ENCODE data around the gene CNKSR1.

The CNKSR1 gene

DNA sequence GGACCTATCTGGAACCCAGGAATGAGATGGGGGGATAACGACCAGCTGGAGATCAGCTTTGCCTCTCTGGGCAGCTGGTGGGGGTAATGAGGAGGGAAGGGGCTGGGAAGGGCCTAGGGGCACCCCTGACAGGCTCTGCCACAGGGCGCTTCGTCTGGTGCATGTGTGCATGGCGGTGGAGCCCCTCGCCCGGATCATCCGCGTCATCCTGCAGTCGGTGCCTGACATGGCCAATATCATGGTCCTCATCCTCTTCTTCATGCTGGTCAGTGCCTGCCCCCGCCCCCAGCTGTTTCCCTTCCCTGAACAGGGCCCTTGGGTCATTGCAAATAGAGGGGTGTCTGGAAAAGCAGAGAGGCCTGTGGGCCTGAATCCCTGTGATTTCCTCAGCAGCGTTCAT lies 20.5 kb downstream of the CNKSR1 start:
- H3K4me2 ChIP-seq, result no peak overlapping the region
- no peaks in the 10 kb centered on the region for H3K4me1 ChIP-seq (ENCODE audit: low read depth, poor library complexity, severe bottlenecking)
- H3K36me3 ChIP-seq (ENCODE audit: insufficient read depth), result no peaks in the 10 kb centered on the region
- no peak overlapping the region for H3K9ac ChIP-seq
- H4K20me1 ChIP-seq (ENCODE audit: insufficient read depth), result no peaks in the 10 kb centered on the region
- H3K27ac ChIP-seq, result no peak overlapping the region
- no peaks in the 10 kb centered on the region for H3K79me2 ChIP-seq (ENCODE audit: insufficient read depth, low read depth)
- no peak overlapping the region for H3K4me3 ChIP-seq (IDR thresholded peaks at IDR 0.05; ENCODE audit: insufficient read depth, low read depth, low read length)
- H3K27me3 ChIP-seq (ENCODE audit: insufficient read depth, low read depth), result no peaks in the 10 kb centered on the region; the same call in 1 of the 2 replicates
- TF ChIP-seq, protein P1, sequence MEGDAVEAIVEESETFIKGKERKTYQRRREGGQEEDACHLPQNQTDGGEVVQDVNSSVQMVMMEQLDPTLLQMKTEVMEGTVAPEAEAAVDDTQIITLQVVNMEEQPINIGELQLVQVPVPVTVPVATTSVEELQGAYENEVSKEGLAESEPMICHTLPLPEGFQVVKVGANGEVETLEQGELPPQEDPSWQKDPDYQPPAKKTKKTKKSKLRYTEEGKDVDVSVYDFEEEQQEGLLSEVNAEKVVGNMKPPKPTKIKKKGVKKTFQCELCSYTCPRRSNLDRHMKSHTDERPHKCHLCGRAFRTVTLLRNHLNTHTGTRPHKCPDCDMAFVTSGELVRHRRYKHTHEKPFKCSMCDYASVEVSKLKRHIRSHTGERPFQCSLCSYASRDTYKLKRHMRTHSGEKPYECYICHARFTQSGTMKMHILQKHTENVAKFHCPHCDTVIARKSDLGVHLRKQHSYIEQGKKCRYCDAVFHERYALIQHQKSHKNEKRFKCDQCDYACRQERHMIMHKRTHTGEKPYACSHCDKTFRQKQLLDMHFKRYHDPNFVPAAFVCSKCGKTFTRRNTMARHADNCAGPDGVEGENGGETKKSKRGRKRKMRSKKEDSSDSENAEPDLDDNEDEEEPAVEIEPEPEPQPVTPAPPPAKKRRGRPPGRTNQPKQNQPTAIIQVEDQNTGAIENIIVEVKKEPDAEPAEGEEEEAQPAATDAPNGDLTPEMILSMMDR (conservative IDR thresholded peaks at IDR 0.05; ENCODE audit: low read depth, low read length), result no peak
- no peak overlapping the region for H2AFZ ChIP-seq (ENCODE audit: low read depth)

DNA sequence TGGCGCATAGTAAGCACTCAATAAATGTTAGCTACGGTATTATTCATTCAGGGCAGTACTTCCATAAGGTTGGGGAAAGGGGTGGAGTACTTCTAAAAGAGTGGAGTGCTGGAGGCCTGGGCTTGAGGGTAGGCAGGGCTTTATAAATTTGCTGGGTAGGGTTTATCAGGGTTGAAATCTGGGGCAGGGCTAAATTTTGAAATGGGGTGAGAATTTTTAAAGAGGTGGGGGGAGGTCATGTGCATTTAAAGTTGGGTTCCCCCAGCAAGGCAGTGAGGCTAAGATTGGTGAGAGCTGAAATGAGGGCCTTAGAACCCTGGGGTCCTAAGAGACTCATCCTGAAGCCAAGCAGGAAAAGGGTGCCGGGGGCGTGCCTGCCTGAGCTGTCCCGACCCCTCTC lies 23.1 kb downstream of the CNKSR1 start:
- Histone ChIP-seq H3K79me2 (ENCODE audit: insufficient read depth, low read depth) (no peaks in the 10 kb centered on the region), H3K27ac (no peak overlapping the region), H4K20me1 (ENCODE audit: insufficient read depth) (no peaks in the 10 kb centered on the region), H2AFZ (ENCODE audit: low read depth) (no peak overlapping the region), H3K27me3 (ENCODE audit: insufficient read depth, low read depth) (no peaks in the 10 kb centered on the region; the same call in 1 of the 2 replicates), H3K4me1 (ENCODE audit: low read depth, poor library complexity, severe bottlenecking) (no peaks in the 10 kb centered on the region), H3K4me2 (no peak overlapping the region), H3K4me3 (IDR thresholded peaks at IDR 0.05; ENCODE audit: insufficient read depth, low read depth, low read length) (no peak overlapping the region), H3K9ac (no peak overlapping the region), H3K36me3 (ENCODE audit: insufficient read depth) (no peaks in the 10 kb centered on the region)
- TF ChIP-seq, protein P1 (conservative IDR thresholded peaks at IDR 0.05; ENCODE audit: low read depth, low read length), result no peak

DNA sequence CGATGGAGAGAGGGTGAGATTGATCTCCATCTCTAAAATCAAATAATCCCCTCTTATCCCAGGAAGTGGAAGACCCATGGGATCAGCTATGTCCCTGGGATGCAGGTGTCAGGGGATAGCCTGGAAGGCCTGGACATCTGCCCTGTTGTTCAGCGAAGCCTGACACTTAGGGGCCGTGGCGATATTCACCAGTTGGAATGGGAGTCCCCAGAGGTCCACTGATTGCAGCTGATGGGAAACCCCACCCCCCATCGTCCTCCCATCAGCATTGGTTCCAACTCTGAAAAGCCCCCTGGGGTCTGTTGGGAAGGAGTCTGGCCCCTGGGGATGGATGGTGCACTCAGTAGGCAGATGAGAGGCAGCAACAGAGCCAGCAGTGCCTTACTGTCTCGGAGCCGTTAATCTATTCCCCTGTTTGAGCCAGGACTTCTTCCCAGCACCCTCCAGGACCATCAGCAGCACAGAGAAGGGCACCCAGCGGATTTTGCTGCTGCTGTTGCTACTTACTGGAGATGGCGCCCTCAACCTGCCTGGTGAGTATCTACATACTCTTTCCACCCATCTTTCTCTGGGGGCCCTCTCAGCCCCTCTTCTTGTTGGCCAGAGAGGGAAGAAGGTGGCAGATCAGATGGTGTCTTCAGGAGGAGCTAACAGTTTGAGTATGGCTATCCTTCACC lies 26.5 kb downstream of the CNKSR1 start:
- Histone ChIP-seq H4K20me1 (ENCODE audit: insufficient read depth) (no peaks in the 10 kb centered on the region), H3K9ac (no peak overlapping the region), H2AFZ (ENCODE audit: low read depth) (no peak overlapping the region), H3K4me1 (ENCODE audit: low read depth, poor library complexity, severe bottlenecking) (no peaks in the 10 kb centered on the region), H3K4me3 (IDR thresholded peaks at IDR 0.05; ENCODE audit: insufficient read depth, low read depth, low read length) (no peak overlapping the region), H3K27me3 (ENCODE audit: insufficient read depth, low read depth) (no peaks in the 10 kb centered on the region; the same call in 1 of the 2 replicates), H3K36me3 (ENCODE audit: insufficient read depth) (no peaks in the 10 kb centered on the region), H3K79me2 (ENCODE audit: insufficient read depth, low read depth) (no peaks in the 10 kb centered on the region), H3K4me2 (no peak overlapping the region), H3K27ac (no peak overlapping the region)
- TF ChIP-seq, protein P1 (conservative IDR thresholded peaks at IDR 0.05; ENCODE audit: low read depth, low read length), result no peak

DNA sequence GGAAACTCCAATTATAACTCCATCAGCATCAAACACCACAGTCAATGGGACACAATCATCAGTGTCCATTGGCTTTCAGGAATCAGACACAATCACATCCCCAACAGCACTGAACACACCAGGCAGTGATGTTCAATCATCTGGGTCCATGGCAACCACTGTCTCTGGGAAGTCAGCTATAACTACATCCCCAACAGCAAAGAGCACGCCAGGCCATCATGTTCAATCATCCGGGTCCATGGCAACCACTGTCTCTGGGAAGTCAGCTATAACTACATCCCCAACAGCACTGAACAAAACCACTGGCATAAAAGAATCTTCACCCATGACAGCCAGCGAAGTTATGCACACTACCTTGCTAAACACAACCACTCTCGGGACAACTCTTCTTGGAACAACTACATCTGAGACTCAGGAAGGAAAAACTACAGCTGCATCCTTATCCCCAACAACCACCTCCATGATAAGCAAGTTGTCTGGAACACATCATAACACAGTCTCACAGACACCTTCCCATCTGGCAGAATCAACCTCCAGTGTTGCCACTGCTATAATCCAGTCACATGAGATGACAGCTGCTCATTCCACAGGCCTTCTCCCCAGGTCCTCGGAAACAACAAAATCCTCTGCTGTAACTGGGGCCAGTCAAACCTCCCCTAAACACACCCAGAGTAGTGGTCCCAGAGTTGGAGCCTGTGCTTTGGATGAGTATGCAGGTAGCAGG lies 33.0 kb downstream of the CNKSR1 start:
- H3K4me2 ChIP-seq, result no peak overlapping the region
- no peaks in the 10 kb centered on the region for H4K20me1 ChIP-seq (ENCODE audit: insufficient read depth)
- no peaks in the 10 kb centered on the region for H3K36me3 ChIP-seq (ENCODE audit: insufficient read depth)
- no peak overlapping the region for H3K27ac ChIP-seq
- H2AFZ ChIP-seq (ENCODE audit: low read depth), result no peak overlapping the region
- TF ChIP-seq, protein P1 (conservative IDR thresholded peaks at IDR 0.05; ENCODE audit: low read depth, low read length), result no peak
- H3K27me3 ChIP-seq (ENCODE audit: insufficient read depth, low read depth), result no peaks in the 10 kb centered on the region
- no peaks in the 10 kb centered on the region for H3K79me2 ChIP-seq (ENCODE audit: insufficient read depth, low read depth)
- no peak overlapping the region for H3K9ac ChIP-seq
- no peaks in the 10 kb centered on the region for H3K4me1 ChIP-seq (ENCODE audit: low read depth, poor library complexity, severe bottlenecking)
- H3K4me3 ChIP-seq (IDR thresholded peaks at IDR 0.05; ENCODE audit: insufficient read depth, low read depth, low read length), result no peak overlapping the region

Measured in KMS-11 (cell line).